HG02938 (cell line): ENCODE results near the gene GGACT.

Experiments
- ATAC-seq: cut with Tn5 transposase; IDR thresholded peaks from one replicate; pipeline ENCODE4 v1.9.1; 2021; ENCODE audit warnings: mild to moderate bottlenecking, moderate library complexity; ENCODE audit not compliant: unreplicated experiment

GGACT gene

GRCh38 chr13:100559886-100560285 is 28.7 kb downstream of the GGACT start:
- no peak for ATAC-seq

GRCh38 chr13:100552755-100553154 is 35.8 kb downstream of the GGACT start:
- ATAC-seq = no peak

- no peak for ATAC-seq
Observed at GRCh38 chr13:100549316-100549715, 39.3 kb downstream of the GGACT start.

- ATAC-seq = no peak
Observed at GRCh38 chr13:100547791-100548201, 40.8 kb downstream of the GGACT start.

GRCh38 chr13:100546713-100547405 is 41.7 kb downstream of the GGACT start:
- no peak for ATAC-seq

GRCh38 chr13:100545684-100546061 is 42.9 kb downstream of the GGACT start:
- ATAC-seq = no peak

GRCh38 chr13:100544866-100545683 is 43.5 kb downstream of the GGACT start:
- ATAC-seq = no peak

- no peak for ATAC-seq
Observed at GRCh38 chr13:100543872-100544602, 44.6 kb downstream of the GGACT start.

GRCh38 chr13:100542826-100543156 is 45.8 kb downstream of the GGACT start:
- ATAC-seq = peak; percentile 91

- ATAC-seq = peak; percentile 10
Observed at GRCh38 chr13:100541897-100542825, 46.4 kb downstream of the GGACT start.

- ATAC-seq = no peak
Observed at GRCh38 chr13:100540621-100541020, 48.0 kb downstream of the GGACT start.

GRCh38 chr13:100537951-100538462 is 50.6 kb downstream of the GGACT start:
- ATAC-seq = no peak

- ATAC-seq = no peak
Observed at GRCh38 chr13:100537486-100537885, 51.1 kb downstream of the GGACT start.

- ATAC-seq = no peak
Observed at GRCh38 chr13:100536643-100537180, 51.9 kb downstream of the GGACT start.

GRCh38 chr13:100535426-100536135 is 53.0 kb downstream of the GGACT start:
- no peak for ATAC-seq

- ATAC-seq = no peak
Observed at GRCh38 chr13:100534911-100535310, 53.7 kb downstream of the GGACT start.

GRCh38 chr13:100534147-100534843 is 54.3 kb downstream of the GGACT start:
- no peak for ATAC-seq

- ATAC-seq = no peak
Observed at GRCh38 chr13:100533588-100534041, 55.0 kb downstream of the GGACT start.
